H9 (cell line): ENCODE data around the gene SNX14. TPM values are rescaled to one million over a fixed set of nuclear protein-coding genes. Genes with fewer than 3 reads are reported as not detected.

ENCODE experiments used
- DNase-seq: peaks from one replicate; pipeline ENCODE4 v3.0.0-alpha.2; 2017
- H2AFZ ChIP-seq: one replicate; pipeline ENCODE4 v1.6.1; 2013; ENCODE audit warnings: mild to moderate bottlenecking, low read length, control low read depth, moderate library complexity
- H2AK5ac ChIP-seq: 2 replicates; pipeline ENCODE4 v1.6.1; 2013; ENCODE audit warnings: low read length, control low read depth, mixed read lengths; ENCODE audit not compliant: insufficient read length
- H2BK120ac ChIP-seq: one replicate; pipeline ENCODE4 v1.6.1; 2013; ENCODE audit warnings: low read depth, mild to moderate bottlenecking, low read length, control low read depth, inconsistent platforms; ENCODE audit not compliant: poor library complexity, severe bottlenecking
- H2BK12ac ChIP-seq: 2 replicates; pipeline ENCODE4 v1.6.1; 2013; ENCODE audit warnings: low read length, control low read depth, mixed read lengths, low read depth; ENCODE audit not compliant: insufficient read length
- H2BK15ac ChIP-seq: 2 replicates; pipeline ENCODE4 v1.6.1; 2013; ENCODE audit warnings: low read depth, low read length, control low read depth
- H2BK20ac ChIP-seq: one replicate; pipeline ENCODE4 v1.6.1; 2013; ENCODE audit warnings: low read depth, mild to moderate bottlenecking, low read length, control low read depth, inconsistent platforms; ENCODE audit not compliant: poor library complexity, severe bottlenecking
- H2BK5ac ChIP-seq: 2 replicates; pipeline ENCODE4 v1.6.1; 2013; ENCODE audit warnings: low read length, control low read depth, mixed read lengths; ENCODE audit not compliant: insufficient read length
- H3K14ac ChIP-seq: 2 replicates; pipeline ENCODE4 v1.6.1; 2013; ENCODE audit warnings: low read length, control low read depth; ENCODE audit not compliant: insufficient read depth
- H3K18ac ChIP-seq: 2 replicates; pipeline ENCODE4 v1.6.1; 2013; ENCODE audit warnings: low read depth, mild to moderate bottlenecking, mixed read lengths, low read length, control low read depth; ENCODE audit not compliant: insufficient read length
- H3K23ac ChIP-seq: 2 replicates; pipeline ENCODE4 v1.6.1; 2013; ENCODE audit warnings: low read length, control low read depth, mixed read lengths, low read depth; ENCODE audit not compliant: insufficient read length
- H3K23me2 ChIP-seq: 2 replicates; pipeline ENCODE4 v1.6.1; 2013; ENCODE audit warnings: low read depth, mild to moderate bottlenecking, mixed read lengths, low read length, control low read depth; ENCODE audit not compliant: insufficient read length, poor library complexity, severe bottlenecking
- H3K27ac ChIP-seq: 2 replicates; pipeline ENCODE4 v1.5.1; 2013; ENCODE audit warnings: low read length, control low read depth, mixed read lengths, low read depth; ENCODE audit not compliant: insufficient read length
- H3K27me3 ChIP-seq: 2 replicates; pipeline ENCODE4 v1.6.1; 2013; ENCODE audit warnings: low read length, control low read depth, inconsistent platforms; ENCODE audit not compliant: insufficient read depth
- H3K4ac ChIP-seq: 2 replicates; pipeline ENCODE4 v1.6.1; 2013; ENCODE audit warnings: low read depth, mild to moderate bottlenecking, control low read depth, inconsistent platforms, low read length, moderate library complexity
- H3K4me1 ChIP-seq: 2 replicates; pipeline ENCODE4 v1.6.1; 2013; ENCODE audit warnings: low read length, control low read depth, inconsistent platforms; ENCODE audit not compliant: insufficient read depth
- H3K4me2 ChIP-seq: 2 replicates; pipeline ENCODE4 v1.6.1; 2013; ENCODE audit warnings: low read length, control low read depth, mixed read lengths; ENCODE audit not compliant: insufficient read length, insufficient read depth
- H3K56ac ChIP-seq: 2 replicates; pipeline ENCODE4 v1.6.1; 2013; ENCODE audit warnings: low read depth, mild to moderate bottlenecking, mixed read lengths, low read length, control low read depth; ENCODE audit not compliant: insufficient read length
- H3K79me1 ChIP-seq: 2 replicates; pipeline ENCODE4 v1.6.1; 2013; ENCODE audit warnings: low read depth, mild to moderate bottlenecking, moderate library complexity, low read length, control low read depth, inconsistent platforms; ENCODE audit not compliant: insufficient read depth, poor library complexity, severe bottlenecking
- H3K79me2 ChIP-seq: 2 replicates; pipeline ENCODE4 v1.6.1; 2013; ENCODE audit warnings: low read length, control low read depth, inconsistent platforms; ENCODE audit not compliant: insufficient read depth
- H3K9ac ChIP-seq: 2 replicates; pipeline ENCODE4 v1.6.1; 2013; ENCODE audit warnings: low read length, control low read depth, mixed read lengths; ENCODE audit not compliant: insufficient read length; ENCODE audit errors: extremely low read depth
- H3K9me3 ChIP-seq: one replicate; pipeline ENCODE4 v1.6.1; 2013; ENCODE audit warnings: low read depth, low read length, inconsistent platforms; ENCODE audit not compliant: control insufficient read depth
- H3T11ph ChIP-seq: one replicate; pipeline ENCODE4 v1.6.1; 2013; ENCODE audit warnings: mild to moderate bottlenecking, low read length, control low read depth, inconsistent platforms
- H4K20me1 ChIP-seq: one replicate; pipeline ENCODE4 v1.6.1; 2013; ENCODE audit not compliant: control insufficient read depth, insufficient read length, insufficient read depth
- H4K5ac ChIP-seq: 2 replicates; pipeline ENCODE4 v1.6.1; 2013; ENCODE audit warnings: low read depth, mild to moderate bottlenecking, mixed read lengths, low read length, control low read depth; ENCODE audit not compliant: insufficient read length
- H4K8ac ChIP-seq: replicated peaks from 2 replicates; pipeline ENCODE4 v1.6.1; 2013; ENCODE audit warnings: low read length, control low read depth, mixed read lengths, low read depth; ENCODE audit not compliant: insufficient read length
- H4K91ac ChIP-seq: 2 replicates; pipeline ENCODE4 v1.6.1; 2013; ENCODE audit warnings: low read depth, mild to moderate bottlenecking, moderate library complexity, mixed read lengths, low read length, control low read depth; ENCODE audit not compliant: insufficient read length
- H3K27ac Mint-ChIP-seq, 3 experiments: 2 replicates in 2 of 3; 3 replicates in 1 of 3; pipeline ENCODE4 v1.8.0; 2020 to 2021; ENCODE audit warnings: mixed read lengths in 3 of 3, mild to moderate bottlenecking in 1 of 3, moderate library complexity in 1 of 3
- H3K27me3 Mint-ChIP-seq: 2 replicates; pipeline ENCODE4 v1.8.0; 2021; ENCODE audit warnings: low read depth, mild to moderate bottlenecking, moderate library complexity, mixed read lengths
- H3K36me3 Mint-ChIP-seq, 3 experiments: 2 replicates in 2 of 3; 3 replicates in 1 of 3; pipeline ENCODE4 v1.8.0; 2020 to 2021; ENCODE audit warnings: low read depth in 3 of 3, mixed read lengths in 3 of 3; ENCODE audit not compliant: insufficient read depth in 1 of 3
- H3K4me1 Mint-ChIP-seq, 2 experiments: 2 replicates each; pipeline ENCODE4 v1.8.0; 2020; ENCODE audit warnings: mixed read lengths in 2 of 2
- H3K4me3 Mint-ChIP-seq, 2 experiments: 2 replicates in 1 of 2; 3 replicates in 1 of 2; pipeline ENCODE4 v1.8.0; 2020 to 2021; ENCODE audit warnings: mild to moderate bottlenecking in 2 of 2, mixed read lengths in 2 of 2, moderate library complexity in 1 of 2
- H3K9me3 Mint-ChIP-seq, 2 experiments: 2 replicates in 1 of 2; 3 replicates in 1 of 2; pipeline ENCODE4 v1.8.0; 2020; ENCODE audit warnings: mild to moderate bottlenecking in 2 of 2, mixed read lengths in 2 of 2, moderate library complexity in 1 of 2
- total RNA-seq: library from RNA; stranded (reverse); gene quantifications from 2 replicates; pipeline ENCODE4 v1.2.1, GENCODE V29; 2021
- TF ChIP-seq, protein P1 (sequence below): fragments of 200-600 bp; sonication (generic); conservative IDR thresholded peaks from 3 replicates; pipeline ENCODE4 v1.8.0; 2021; ENCODE audit warnings: antibody characterized with exemption, mild to moderate bottlenecking

Gene SNX14
- total RNA-seq, 1 experiment from 2014 or later, result 33.0 TPM

DNA sequence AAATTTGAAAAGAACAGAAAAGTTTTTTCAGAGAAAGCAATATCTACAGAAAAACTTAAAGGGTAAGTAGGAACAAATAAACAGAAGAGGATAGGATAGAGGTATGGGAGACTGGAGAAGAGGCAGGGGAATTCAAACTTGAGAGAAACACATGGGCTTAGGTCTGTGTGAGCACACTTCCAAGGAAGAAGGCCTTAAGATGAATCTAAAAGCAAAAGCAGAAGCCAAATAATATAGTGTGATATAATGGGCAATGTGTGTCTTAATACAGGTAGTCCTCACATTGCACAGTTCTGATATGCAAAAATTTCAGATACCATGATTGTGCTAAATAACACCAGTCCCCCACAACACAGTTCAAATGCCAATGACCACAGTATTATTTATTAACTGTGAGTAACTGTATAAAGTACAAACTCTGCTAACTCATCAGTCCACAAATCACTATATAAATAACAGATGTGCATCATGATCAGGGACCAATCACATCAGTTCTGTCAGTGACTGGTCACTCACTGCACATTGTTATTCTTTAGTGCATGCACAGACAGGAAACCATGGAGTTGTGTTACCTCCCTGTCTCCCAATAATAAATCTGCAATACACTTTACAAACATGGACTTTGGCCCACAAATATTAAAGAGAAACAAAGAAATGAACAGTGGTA, 18.6 kb downstream of the SNX14 start:
- no peaks in the 10 kb centered on the region for H3K27me3 ChIP-seq
- H2AFZ ChIP-seq, result no peak overlapping the region
- Mint-ChIP-seq H3K4me3 (no peak overlapping the region), H3K27ac (no peak overlapping the region), H3K9me3 (no peaks in the 10 kb centered on the region), H3K27me3 (no peaks in the 10 kb centered on the region), H3K36me3 (peaks cover 0 to 7% (median 0%) of the 10 kb centered on the region in 3 experiments; a peak in 2 of 7 replicates), H3K4me1 (0 out of 4 replicates have a peak, but pooled peaks cover 0 to 5% of the 10 kb centered on the region in 2 experiments)
- no peaks in the 10 kb centered on the region for H3K23me2 ChIP-seq
- no peak overlapping the region for H3K4me2 ChIP-seq
- no peak overlapping the region for H4K91ac ChIP-seq
- no peak overlapping the region for H3K14ac ChIP-seq
- no peaks in the 10 kb centered on the region for H3K79me1 ChIP-seq
- no peaks in the 10 kb centered on the region for H3K4me1 ChIP-seq
- no peak overlapping the region for H2AK5ac ChIP-seq
- no peak for DNase-seq
- H3K9me3 ChIP-seq, result no peaks in the 10 kb centered on the region
- H3K27ac ChIP-seq, result no peak overlapping the region
- TF ChIP-seq, protein P1, sequence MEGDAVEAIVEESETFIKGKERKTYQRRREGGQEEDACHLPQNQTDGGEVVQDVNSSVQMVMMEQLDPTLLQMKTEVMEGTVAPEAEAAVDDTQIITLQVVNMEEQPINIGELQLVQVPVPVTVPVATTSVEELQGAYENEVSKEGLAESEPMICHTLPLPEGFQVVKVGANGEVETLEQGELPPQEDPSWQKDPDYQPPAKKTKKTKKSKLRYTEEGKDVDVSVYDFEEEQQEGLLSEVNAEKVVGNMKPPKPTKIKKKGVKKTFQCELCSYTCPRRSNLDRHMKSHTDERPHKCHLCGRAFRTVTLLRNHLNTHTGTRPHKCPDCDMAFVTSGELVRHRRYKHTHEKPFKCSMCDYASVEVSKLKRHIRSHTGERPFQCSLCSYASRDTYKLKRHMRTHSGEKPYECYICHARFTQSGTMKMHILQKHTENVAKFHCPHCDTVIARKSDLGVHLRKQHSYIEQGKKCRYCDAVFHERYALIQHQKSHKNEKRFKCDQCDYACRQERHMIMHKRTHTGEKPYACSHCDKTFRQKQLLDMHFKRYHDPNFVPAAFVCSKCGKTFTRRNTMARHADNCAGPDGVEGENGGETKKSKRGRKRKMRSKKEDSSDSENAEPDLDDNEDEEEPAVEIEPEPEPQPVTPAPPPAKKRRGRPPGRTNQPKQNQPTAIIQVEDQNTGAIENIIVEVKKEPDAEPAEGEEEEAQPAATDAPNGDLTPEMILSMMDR, result no peak
- H2BK120ac ChIP-seq, result no peak overlapping the region
- no peak overlapping the region for H4K5ac ChIP-seq
- no peaks in the 10 kb centered on the region for H4K20me1 ChIP-seq
- H3K23ac ChIP-seq, result no peak overlapping the region
- no peak overlapping the region for H3K18ac ChIP-seq
- no peak overlapping the region for H4K8ac ChIP-seq
- H3K9ac ChIP-seq, result no peak overlapping the region
- H2BK20ac ChIP-seq, result no peak overlapping the region
- H3K4ac ChIP-seq, result no peak overlapping the region
- no peak overlapping the region for H2BK5ac ChIP-seq
- no peak overlapping the region for H3K56ac ChIP-seq
- no peak overlapping the region for H2BK12ac ChIP-seq
- H3K79me2 ChIP-seq, result no peaks in the 10 kb centered on the region; the same call in 1 of the 2 replicates
- H3T11ph ChIP-seq, result no peak overlapping the region
- no peak overlapping the region for H2BK15ac ChIP-seq
